Thoracic aorta (tissue), 2 donors: Measurements from ENCODE around the gene CIP2A. TPM values are rescaled to one million over a fixed set of nuclear protein-coding genes. Genes with fewer than 3 reads are reported as not detected.

Experiments used
- ATAC-seq: fragments of 150-250 bp; one replicate; pipeline ENCODE4 v1.8.0; 2017; ENCODE audit warnings: low read depth; ENCODE audit not compliant: insufficient number of reproducible peaks, low FRiP score
- DNase-seq: peaks from one replicate; pipeline ENCODE4 v3.0.0-alpha.2; 2020; ENCODE audit warnings: low spot score
- H3K27ac ChIP-seq, 2 donors: fragments of 200-600 bp; sonication (generic); 1 replicate in 1 of 2; 2 replicates in 1 of 2; pipeline ENCODE4 v1.5.1; 2016; ENCODE audit warnings: mild to moderate bottlenecking in 2 of 2, moderate library complexity in 2 of 2
- H3K27me3 ChIP-seq: fragments of 200-600 bp; sonication (generic); replicated peaks from 2 replicates; pipeline ENCODE4 v1.6.0; 2016; ENCODE audit warnings: mild to moderate bottlenecking; ENCODE audit not compliant: insufficient read depth
- H3K36me3 ChIP-seq: fragments of 200-600 bp; sonication (generic); one replicate; pipeline ENCODE4 v1.5.1; 2016
- H3K4me1 ChIP-seq, 2 donors: fragments of 200-600 bp; sonication (generic); 1 replicate in 1 of 2; 2 replicates in 1 of 2; pipeline versions ENCODE4 v1.5.1 to v1.6.0; 2016; ENCODE audit warnings: low read depth in 2 of 2, mild to moderate bottlenecking in 1 of 2; ENCODE audit not compliant: control insufficient read depth in 1 of 2
- H3K4me3 ChIP-seq: fragments of 200-600 bp; sonication (generic); 2 replicates; pipeline ENCODE4 v1.5.1; 2016; ENCODE audit warnings: mild to moderate bottlenecking
- H3K9me3 ChIP-seq: fragments of 200-600 bp; sonication (generic); 2 replicates; pipeline ENCODE4 v1.5.1; 2016
- CTCF ChIP-seq: fragments of 200-600 bp; sonication (generic); IDR thresholded peaks from one replicate; pipeline ENCODE4 v1.5.1; 2019; ENCODE audit warnings: antibody characterized with exemption
- total RNA-seq, 2 donors: library from RNA; depleted of rRNA; stranded (reverse); fragments of >200 nt; gene quantifications; one replicate each; pipeline versions ENCODE4 v1.1.0 to v1.2.3, GENCODE V29; 2016

The CIP2A gene
- total RNA-seq, 2 donors from 2014 or later: 1.6 to 5.9 TPM

DNA sequence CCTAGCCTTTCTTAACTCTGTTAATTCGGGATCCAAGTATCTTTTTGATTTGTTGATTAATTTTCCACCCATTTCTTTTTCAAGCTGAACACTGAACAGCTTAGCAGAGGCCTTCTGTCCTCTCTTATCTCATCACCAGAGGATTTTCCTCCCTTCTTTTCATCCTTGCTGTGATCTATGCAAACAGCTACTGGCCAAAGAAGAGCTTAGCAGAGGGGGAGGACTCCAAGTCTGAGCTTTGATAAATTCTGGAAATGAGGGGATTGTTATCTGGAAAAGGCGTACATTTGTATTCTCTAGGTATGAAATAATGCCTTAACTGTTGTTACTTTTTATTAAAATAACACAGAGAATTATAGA is 13.7 kb upstream of the CIP2A start:
- no peak overlapping the region for H3K4me3 ChIP-seq

DNA sequence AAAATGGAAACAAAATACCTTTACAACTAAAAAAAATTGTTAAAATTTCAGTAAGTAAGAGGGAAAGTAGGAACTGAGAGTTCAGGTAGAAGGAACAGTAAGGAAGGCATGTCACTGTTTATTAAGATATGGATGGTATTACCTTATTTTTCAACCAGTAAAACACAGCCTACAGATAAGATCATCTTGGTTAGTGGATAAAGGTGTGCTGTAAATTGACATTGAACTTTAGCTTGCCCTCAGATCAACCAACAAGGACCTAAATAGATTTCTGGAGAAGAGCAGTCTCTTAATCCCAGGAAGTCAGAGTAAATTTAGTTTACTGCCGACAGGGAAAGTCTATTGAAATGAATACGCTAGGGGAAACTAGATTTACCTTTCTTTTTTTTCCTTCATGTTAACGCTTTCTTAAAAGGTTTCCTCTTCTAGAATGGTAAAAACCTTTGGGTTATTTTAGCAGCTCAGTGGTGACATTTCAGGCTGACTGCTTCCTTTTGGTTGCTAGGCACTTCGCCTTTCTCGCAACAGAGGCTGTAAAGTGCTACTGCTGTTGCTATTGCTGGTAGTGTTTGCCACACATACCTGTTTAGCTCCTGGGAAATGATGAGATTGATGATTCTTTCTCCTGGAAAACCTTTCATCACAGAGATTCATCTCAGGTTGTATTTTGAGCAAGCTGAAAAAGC is 13.2 kb upstream of the CIP2A start:
- no peak overlapping the region for H3K27ac ChIP-seq
- no peak for TF ChIP-seq CTCF
- no peaks in the 10 kb centered on the region for H3K27me3 ChIP-seq
- no peaks in the 10 kb centered on the region for H3K36me3 ChIP-seq
- ATAC-seq (no peak), DNase-seq (no peak)
- H3K4me1 ChIP-seq: no peaks in the 10 kb centered on the region
- no peaks in the 10 kb centered on the region for H3K9me3 ChIP-seq
- H3K4me3 ChIP-seq: no peak overlapping the region

More for the DNA sequence above, 13.7 kb upstream of the CIP2A start:
- no peak for TF ChIP-seq CTCF
- ATAC-seq: no peak
- H3K4me1 ChIP-seq: no peaks in the 10 kb centered on the region
- no peaks in the 10 kb centered on the region for H3K9me3 ChIP-seq
- DNase-seq: no peak
- H3K27ac ChIP-seq: no peak overlapping the region
- H3K36me3 ChIP-seq: no peaks in the 10 kb centered on the region
- no peaks in the 10 kb centered on the region for H3K27me3 ChIP-seq

- Histone ChIP-seq H3K27ac (no peak overlapping the region), H3K36me3 (no peaks in the 10 kb centered on the region)
- no peak for ATAC-seq
Observed at GRCh38 chr3:108599677-108600409, 10.6 kb upstream of the CIP2A start.

GRCh38 chr3:108598375-108598774 is 9.1 kb upstream of the CIP2A start:
- Histone ChIP-seq H3K9me3 (no peaks in the 10 kb centered on the region), H3K4me3 (no peak overlapping the region), H3K27me3 (no peaks in the 10 kb centered on the region), H3K27ac (no peak overlapping the region), H3K36me3 (no peaks in the 10 kb centered on the region), H3K4me1 (no peaks in the 10 kb centered on the region)
- no peak for TF ChIP-seq CTCF
- ATAC-seq (no peak), DNase-seq (no peak)

More at GRCh38 chr3:108599677-108600409, 10.6 kb upstream of the CIP2A start:
- Histone ChIP-seq H3K4me3 (no peak overlapping the region), H3K9me3 (no peaks in the 10 kb centered on the region), H3K27me3 (no peaks in the 10 kb centered on the region), H3K4me1 (no peaks in the 10 kb centered on the region)
- DNase-seq: no peak
- TF ChIP-seq CTCF: no peak

DNA sequence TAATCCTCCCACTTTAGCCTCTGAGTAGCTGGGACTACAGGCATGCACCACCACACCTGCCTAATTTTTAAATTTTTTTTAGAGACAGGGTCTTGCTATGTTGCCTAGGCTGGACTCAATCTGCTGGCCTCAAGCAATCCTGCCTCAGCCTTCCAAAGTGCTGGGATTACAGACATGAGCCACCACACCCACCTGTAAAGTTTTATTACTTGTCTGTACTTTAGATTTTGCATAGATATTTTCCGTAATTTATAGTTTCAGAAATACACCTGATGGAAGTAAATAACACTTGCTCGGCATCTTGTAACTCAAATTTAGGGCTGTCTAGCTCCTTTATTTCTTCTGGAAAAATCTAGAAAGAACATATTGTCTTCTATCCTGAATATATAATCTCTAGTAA is 6.1 kb upstream of the CIP2A start:
- Histone ChIP-seq H3K27ac (no peak overlapping the region), H3K27me3 (no peaks in the 10 kb centered on the region), H3K4me1 (peaks cover 6 to 10% of the 10 kb centered on the region in 2 donors), H3K9me3 (no peaks in the 10 kb centered on the region), H3K36me3 (no peaks in the 10 kb centered on the region), H3K4me3 (no peak overlapping the region)
- TF ChIP-seq CTCF: no peak
- no peak for DNase-seq
- no peak for ATAC-seq
